Left ventricle myocardium inferior (tissue), 1 donor: ENCODE measurements around the gene CCDC146. TPM values are rescaled to one million over a fixed set of nuclear protein-coding genes. Genes with fewer than 3 reads are reported as not detected.
A peak's percentile ranks its signal among the peaks of the same experiment; 100 is the strongest.

Experiments
- DNase-seq: peaks from one replicate; pipeline ENCODE4 v3.0.0-alpha.2; 2020
- H3K27ac ChIP-seq: fragments of 200-600 bp; replicated peaks from 2 replicates; pipeline ENCODE4 v1.8.0; 2021
- H3K27me3 ChIP-seq: fragments of 200-600 bp; 2 replicates; pipeline ENCODE4 v1.8.0; 2021; ENCODE audit warnings: low read depth
- H3K36me3 ChIP-seq: fragments of 200-600 bp; 2 replicates; pipeline ENCODE4 v1.8.0; 2021
- H3K4me1 ChIP-seq: fragments of 200-600 bp; 2 replicates; pipeline ENCODE4 v1.8.0; 2021
- H3K4me3 ChIP-seq: fragments of 200-600 bp; 2 replicates; pipeline ENCODE4 v1.8.0; 2021; ENCODE audit warnings: mild to moderate bottlenecking, moderate library complexity
- H3K9me3 ChIP-seq: fragments of 200-600 bp; replicated peaks from 2 replicates; pipeline ENCODE4 v1.8.0; 2021
- intact Hi-C: fragments of 100-400 bp; cut with micrococcal nuclease; formaldehyde crosslinking; loops from one replicate; pipeline ENCODE4 v1.11.0; 2022
- total RNA-seq: library from RNA; stranded (reverse); fragmentation: NEBNext Ultra II Directional; extraction: Animal tissue kit (Norgen Biotek cat#: 25700); gene quantifications from one replicate; pipeline ENCODE4 v1.2.1, GENCODE V29; 2021
- TF ChIP-seq, protein P1 (sequence below): fragments of 200-600 bp; IDR thresholded peaks from 2 replicates; pipeline ENCODE4 v1.8.0; 2021; ENCODE audit warnings: antibody characterized with exemption, mild to moderate bottlenecking, borderline replicate concordance
- donor health status: DM: no; HTN: yes; CAD: no; lungs with severe emphysema.

Gene CCDC146
- total RNA-seq, 1 donor from 2014 or later: 4.7 TPM

DNA sequence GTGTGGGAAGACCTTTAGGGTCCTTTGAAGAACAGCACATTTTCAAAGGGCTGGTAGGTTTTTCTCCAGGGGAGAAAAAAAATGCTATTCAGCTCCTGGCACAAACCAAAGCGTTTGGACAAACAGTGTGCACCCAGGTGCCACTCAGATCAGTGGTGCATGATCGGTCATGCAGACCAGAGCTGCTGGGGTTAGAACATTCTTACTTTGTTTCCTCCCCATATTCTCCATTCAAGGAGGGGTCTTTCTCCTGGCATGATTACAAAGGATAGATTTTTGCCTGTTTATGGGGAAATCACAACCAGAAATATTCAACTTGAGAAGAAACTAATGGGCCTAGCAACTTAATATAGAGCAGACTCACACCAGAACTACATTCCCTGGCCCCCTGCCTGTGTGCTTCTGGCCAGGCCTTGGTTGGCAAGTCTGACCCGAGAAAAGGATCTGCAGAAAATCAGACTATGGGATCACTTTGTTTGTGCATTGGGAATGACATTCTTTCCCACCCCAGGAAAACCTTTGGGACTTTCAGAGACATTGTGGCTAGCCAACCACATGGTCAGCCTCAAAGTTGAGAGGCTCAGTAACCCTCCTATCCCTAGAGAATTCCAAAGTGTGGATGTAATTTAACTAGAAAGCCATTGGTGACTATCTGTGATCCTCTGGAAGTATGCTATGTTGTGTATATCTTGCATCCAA lies 159.5 kb downstream of the CCDC146 start:
- Histone ChIP-seq H3K27me3 (no peaks in the 10 kb centered on the region), H3K27ac (peak overlapping the region; percentile 61), H3K9me3 (no peaks in the 10 kb centered on the region), H3K4me1 (peaks cover 30% of the 10 kb centered on the region), H3K36me3 (no peaks in the 10 kb centered on the region), H3K4me3 (no peak overlapping the region)
- DNase-seq: peak; percentile 40
- intact Hi-C loops: no loop called here
- TF ChIP-seq, protein P1, sequence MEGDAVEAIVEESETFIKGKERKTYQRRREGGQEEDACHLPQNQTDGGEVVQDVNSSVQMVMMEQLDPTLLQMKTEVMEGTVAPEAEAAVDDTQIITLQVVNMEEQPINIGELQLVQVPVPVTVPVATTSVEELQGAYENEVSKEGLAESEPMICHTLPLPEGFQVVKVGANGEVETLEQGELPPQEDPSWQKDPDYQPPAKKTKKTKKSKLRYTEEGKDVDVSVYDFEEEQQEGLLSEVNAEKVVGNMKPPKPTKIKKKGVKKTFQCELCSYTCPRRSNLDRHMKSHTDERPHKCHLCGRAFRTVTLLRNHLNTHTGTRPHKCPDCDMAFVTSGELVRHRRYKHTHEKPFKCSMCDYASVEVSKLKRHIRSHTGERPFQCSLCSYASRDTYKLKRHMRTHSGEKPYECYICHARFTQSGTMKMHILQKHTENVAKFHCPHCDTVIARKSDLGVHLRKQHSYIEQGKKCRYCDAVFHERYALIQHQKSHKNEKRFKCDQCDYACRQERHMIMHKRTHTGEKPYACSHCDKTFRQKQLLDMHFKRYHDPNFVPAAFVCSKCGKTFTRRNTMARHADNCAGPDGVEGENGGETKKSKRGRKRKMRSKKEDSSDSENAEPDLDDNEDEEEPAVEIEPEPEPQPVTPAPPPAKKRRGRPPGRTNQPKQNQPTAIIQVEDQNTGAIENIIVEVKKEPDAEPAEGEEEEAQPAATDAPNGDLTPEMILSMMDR: no peak

DNA sequence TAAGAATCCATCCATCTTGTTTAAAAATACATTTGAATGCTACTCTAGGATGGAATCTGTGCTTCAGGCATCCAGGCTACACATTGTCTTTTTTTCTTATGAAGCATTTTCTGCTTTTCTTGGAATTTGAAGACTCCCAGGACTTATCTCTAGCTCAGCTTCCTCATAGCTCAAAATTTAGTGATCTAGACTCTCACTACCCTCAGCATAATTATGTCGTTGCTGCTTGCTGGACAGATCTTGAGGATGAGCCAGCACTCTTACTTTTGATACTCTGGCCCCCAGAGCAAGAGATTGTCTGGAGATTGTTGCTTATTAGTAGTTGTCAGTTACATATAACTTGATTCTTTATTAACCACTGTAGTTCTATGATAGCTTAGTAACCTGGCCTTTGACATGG lies 160.5 kb downstream of the CCDC146 start:
- DNase-seq: no peak
- Histone ChIP-seq H3K27me3 (no peaks in the 10 kb centered on the region), H3K36me3 (peaks cover 3% of the 10 kb centered on the region), H3K4me1 (peaks cover 30% of the 10 kb centered on the region), H3K9me3 (no peaks in the 10 kb centered on the region), H3K27ac (peak overlapping the region; percentile 61), H3K4me3 (no peak overlapping the region)
- intact Hi-C loops: no loop called here
- TF ChIP-seq, protein P1: no peak

DNA sequence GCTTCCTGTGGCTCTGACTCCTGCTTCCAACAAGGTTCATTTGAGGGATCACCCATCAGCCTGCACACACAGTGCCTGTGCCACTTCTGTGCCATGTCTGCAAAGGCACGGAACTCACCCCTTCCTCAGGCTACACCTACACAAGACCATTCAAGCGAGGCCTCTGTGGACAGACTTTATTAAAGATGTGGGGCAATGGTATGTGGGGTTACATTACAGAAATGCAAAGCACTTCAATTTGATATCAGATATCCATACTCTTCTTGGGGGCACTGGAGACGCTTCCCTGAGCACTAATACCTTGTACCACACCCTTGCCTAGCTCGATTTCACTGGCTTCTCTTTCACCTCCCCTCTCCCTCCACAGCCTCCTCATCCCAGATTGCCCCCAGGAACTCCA lies 161.6 kb downstream of the CCDC146 start:
- TF ChIP-seq, protein P1: no peak
- no peak for DNase-seq
- Histone ChIP-seq H3K27ac (no peak overlapping the region), H3K4me3 (no peak overlapping the region), H3K9me3 (no peaks in the 10 kb centered on the region), H3K36me3 (peaks cover 12% of the 10 kb centered on the region), H3K4me1 (peaks cover 30% of the 10 kb centered on the region), H3K27me3 (no peaks in the 10 kb centered on the region)
- intact Hi-C loops: no loop called here

DNA sequence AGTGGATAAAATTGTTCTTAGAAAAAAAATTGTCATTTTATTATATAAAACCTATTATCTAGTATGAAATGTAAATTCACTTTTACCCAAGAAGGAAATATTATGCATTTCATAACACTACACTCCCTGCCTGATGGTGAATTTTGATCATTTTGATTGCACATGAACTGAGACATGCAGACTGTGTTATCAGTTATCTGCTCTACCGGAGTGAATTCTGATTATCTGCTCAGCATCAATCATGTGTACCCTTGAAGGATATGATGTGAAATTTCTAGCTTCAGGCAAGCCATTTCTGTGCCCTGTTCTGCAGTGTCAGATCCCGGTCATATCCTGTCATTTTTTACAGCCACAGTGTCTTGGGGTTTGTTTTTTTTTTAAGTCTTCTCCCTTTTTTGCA lies 162.2 kb downstream of the CCDC146 start:
- Histone ChIP-seq H3K4me1 (peaks cover 30% of the 10 kb centered on the region), H3K36me3 (peaks cover 17% of the 10 kb centered on the region), H3K4me3 (no peak overlapping the region), H3K27me3 (no peaks in the 10 kb centered on the region), H3K27ac (no peak overlapping the region), H3K9me3 (no peaks in the 10 kb centered on the region)
- DNase-seq: no peak
- TF ChIP-seq, protein P1: no peak
- intact Hi-C loops: no loop called here

DNA sequence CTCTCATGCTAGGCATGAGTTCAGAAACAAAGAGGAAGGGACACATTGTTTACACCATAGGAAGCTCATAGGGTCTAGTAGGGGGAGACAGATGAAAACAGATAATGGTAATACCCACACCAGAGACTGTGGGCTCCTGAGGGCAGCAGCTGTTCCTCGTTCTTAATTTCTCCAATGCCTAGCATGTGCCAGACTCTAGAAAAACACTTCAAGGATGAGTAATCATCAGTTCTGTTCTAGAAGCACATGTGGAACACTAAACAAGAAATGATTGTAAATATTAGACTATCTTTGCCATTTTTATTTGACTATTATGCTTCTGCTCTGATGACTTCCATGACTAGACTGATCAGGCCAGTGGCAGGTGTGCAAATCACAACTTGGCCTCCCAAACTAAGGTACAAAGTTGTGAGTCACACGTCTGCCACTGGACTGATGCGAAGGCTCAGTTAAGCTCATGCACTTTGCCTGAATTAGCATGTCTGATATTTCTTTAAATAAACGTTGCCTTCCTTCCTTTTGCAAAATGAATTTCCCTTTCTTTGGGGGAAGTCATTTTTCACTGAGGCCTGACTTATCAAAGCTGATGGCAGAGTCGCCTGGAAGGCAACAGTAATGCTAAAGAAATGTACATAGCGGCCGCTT lies 166.4 kb downstream of the CCDC146 start:
- Histone ChIP-seq H3K27ac (no peak overlapping the region), H3K4me1 (peaks cover 7% of the 10 kb centered on the region), H3K4me3 (no peak overlapping the region), H3K27me3 (no peaks in the 10 kb centered on the region), H3K36me3 (peaks cover 24% of the 10 kb centered on the region), H3K9me3 (no peaks in the 10 kb centered on the region)
- TF ChIP-seq, protein P1: no peak
- no peak for DNase-seq
- intact Hi-C loops: no loop called here
